OCI-LY7 (cell line): ENCODE data around the gene IL5RA. TPM values are rescaled to one million over a fixed set of nuclear protein-coding genes. Genes with fewer than 3 reads are reported as not detected.

Experiments used
- BruUV-seq: library from RNA; stranded (reverse); fragments of 400-500 nt; replicated peaks from 2 replicates; lab custom pipeline; 2021; lab: Mats Ljungman, UMichigan
- CTCF ChIA-PET: fragments of 300-600 bp; sonication (Branson Sonifier 250); formaldehyde crosslinking; loops from one replicate; lab custom pipeline; 2022; ENCODE audit warnings: antibody characterized with exemption; ENCODE audit not compliant: unreplicated experiment; lab: Charles Lee
- POLR2A ChIA-PET: fragments of 300-600 bp; sonication (Branson Sonifier 250); formaldehyde crosslinking; loops from one replicate; lab custom pipeline; 2022; ENCODE audit warnings: antibody characterized with exemption; lab: Charles Lee
- DNase-seq: peaks from one replicate; pipeline ENCODE4 v3.0.0-alpha.2; 2015; ENCODE audit warnings: low spot score
- H2AFZ ChIP-seq: fragments of 200-600 bp; sonication (generic), shearing (Covaris generic); 2 replicates; pipeline ENCODE4 v1.6.1; 2014; ENCODE audit warnings: mild to moderate bottlenecking, antibody characterized with exemption, low read length, moderate library complexity
- H3K27ac ChIP-seq: fragments of 200-600 bp; sonication (generic); 2 replicates; pipeline ENCODE4 v1.5.1; 2014; ENCODE audit warnings: mixed run types, low read depth, mild to moderate bottlenecking, moderate library complexity, low read length, inconsistent platforms; ENCODE audit not compliant: poor library complexity, severe bottlenecking
- H3K36me3 ChIP-seq: fragments of 200-600 bp; sonication (generic); 2 replicates; pipeline ENCODE4 v1.6.1; 2014; ENCODE audit warnings: mild to moderate bottlenecking, antibody characterized with exemption, low read length, moderate library complexity, mixed read lengths; ENCODE audit not compliant: insufficient read depth
- H3K4me1 ChIP-seq: fragments of 200-600 bp; sonication (generic); 2 replicates; pipeline ENCODE4 v1.5.1; 2014; ENCODE audit warnings: mild to moderate bottlenecking, low read length; ENCODE audit not compliant: insufficient read depth, poor library complexity, severe bottlenecking
- H3K4me2 ChIP-seq: fragments of 200-600 bp; sonication (generic); 2 replicates; pipeline ENCODE4 v1.6.1; 2014; ENCODE audit warnings: mild to moderate bottlenecking, low read length
- H3K4me3 ChIP-seq: fragments of 200-600 bp; sonication (generic); 2 replicates; pipeline ENCODE4 v1.5.1; 2014; ENCODE audit warnings: mild to moderate bottlenecking, low read depth, low read length; ENCODE audit not compliant: poor library complexity, severe bottlenecking
- H3K79me2 ChIP-seq: fragments of 200-600 bp; sonication (generic); 2 replicates; pipeline ENCODE4 v1.6.1; 2016; ENCODE audit warnings: low read depth, mild to moderate bottlenecking, low read length, moderate library complexity, mixed read lengths; ENCODE audit not compliant: insufficient read depth
- H3K9me2 ChIP-seq: fragments of 200-600 bp; sonication (generic); 2 replicates; pipeline ENCODE4 v1.6.1; 2016; ENCODE audit warnings: mild to moderate bottlenecking, low read length, mixed read lengths; ENCODE audit not compliant: insufficient read depth
- H3K9me3 ChIP-seq: fragments of 200-600 bp; sonication (generic); 2 replicates; pipeline ENCODE4 v1.6.1; 2014; ENCODE audit warnings: mild to moderate bottlenecking, mixed run types, low read length, mixed read lengths
- H4K20me1 ChIP-seq: fragments of 200-600 bp; sonication (generic); 2 replicates; pipeline ENCODE4 v1.6.1; 2014; ENCODE audit warnings: mild to moderate bottlenecking, antibody characterized with exemption, low read length, moderate library complexity, mixed read lengths; ENCODE audit not compliant: insufficient read depth
- CTCF ChIP-seq: fragments of 200-600 bp; sonication (generic); conservative IDR thresholded peaks from 2 replicates; pipeline ENCODE4 v1.5.1; 2014; ENCODE audit warnings: mild to moderate bottlenecking, antibody characterized with exemption, low read length, moderate library complexity, mixed read lengths
- EZH2phosphoT487 ChIP-seq: fragments of 200-600 bp; sonication (generic); IDR thresholded peaks from 2 replicates; pipeline ENCODE4 v1.6.1; 2018; ENCODE audit warnings: low read depth, borderline replicate concordance, mild to moderate bottlenecking, mixed run types, antibody characterized with exemption, low read length, moderate library complexity, mixed read lengths
- intact Hi-C: fragments of 100-400 bp; cut with micrococcal nuclease; formaldehyde crosslinking; loops from one replicate; pipeline ENCODE4 v1.10.0; 2022; ENCODE audit not compliant: unreplicated experiment
- total RNA-seq, 2 experiments: library from RNA; depleted of rRNA in 1 of 2; stranded (reverse); fragments of >200 nt in 1 of 2; shearing (Covaris generic) in 1 of 2; gene quantifications; 2 replicates each; pipeline ENCODE4 v1.2.3, GENCODE V29; 2014 to 2022

Gene IL5RA
- total RNA-seq, 2 experiments from 2014 or later: not detected

- peak within 1 kb of the TSS; percentile 82 for H3K4me2 ChIP-seq
- peak within 1 kb of the TSS; percentile 60 for H3K27ac ChIP-seq
- no peak for TF ChIP-seq EZH2phosphoT487
- no peak for TF ChIP-seq CTCF
- ChIA-PET CTCF (no interaction called here), POLR2A (interaction anchor here (1.0 kb wide), 1 partner anchor 38 kb away, joined by 3 read pairs; no protein-coding TSS in a partner anchor)
- no peaks in the 10 kb centered on the region for H3K9me3 ChIP-seq
- H3K4me3 ChIP-seq: peak within 1 kb of the TSS; percentile 91
- peak within 1 kb of the TSS; percentile 92 for H2AFZ ChIP-seq
- no peaks in the 10 kb centered on the region for H4K20me1 ChIP-seq
- peaks cover 20% of the 10 kb centered on the region for H3K4me1 ChIP-seq
- BruUV-seq: no TSS peak
- DNase-seq: peak; percentile 94
- intact Hi-C loops: loop anchor here (2.0 kb wide), 1 partner anchor 38 kb away; no protein-coding TSS in a partner anchor
- H3K9me2 ChIP-seq: no peaks in the 10 kb centered on the region
- peaks cover 29% of the 10 kb centered on the region for H3K36me3 ChIP-seq
- H3K79me2 ChIP-seq: peaks cover 34% of the 10 kb centered on the region
These were observed 16.6 kb upstream of the IL5RA start, which contains the start of gene TRNT1 for GRCh38 chr3:3126477-3127431. Gene TRNT1, plus strand, starts transcription at chr3:3126940. Its CDS starts 2,101 bp downstream, at chr3:3129041.

GRCh38 chr3:3125977-3126376 lies 15.8 kb upstream of the IL5RA start:
- H3K36me3 ChIP-seq: peaks cover 25% of the 10 kb centered on the region
- H3K9me2 ChIP-seq: no peaks in the 10 kb centered on the region
- intact Hi-C loops: loop anchor here (2.0 kb wide), 1 partner anchor 37 kb away; no protein-coding TSS in a partner anchor
- peaks cover 20% of the 10 kb centered on the region for H3K4me1 ChIP-seq
- ChIA-PET POLR2A (no interaction called here), CTCF (no interaction called here)
- peak overlapping the region; percentile 72 for H3K4me2 ChIP-seq
- no peaks in the 10 kb centered on the region for H3K9me3 ChIP-seq
- H2AFZ ChIP-seq: peak overlapping the region; percentile 92
- H3K79me2 ChIP-seq: peaks cover 34% of the 10 kb centered on the region
- TSS peak; percentile 92 for BruUV-seq
- H4K20me1 ChIP-seq: no peaks in the 10 kb centered on the region
- no peak for DNase-seq
- peak overlapping the region; percentile 58 for H3K27ac ChIP-seq
- no peak for TF ChIP-seq EZH2phosphoT487
- no peak for TF ChIP-seq CTCF
- peak overlapping the region; percentile 91 for H3K4me3 ChIP-seq
